ENCODE data around the gene DCDC2C.

GRCh38 chr2:3762771-3763447 is 59.5 kb downstream of the DCDC2C start:
- TF ChIP-seq CTCF (IDR thresholded peaks at IDR 0.05; ENCODE audit: low read depth, low read length) (no peak), POLR2A (IDR thresholded peaks at IDR 0.05; ENCODE audit: extremely low read depth, insufficient read length) (no peak), MYC (IDR thresholded peaks at IDR 0.05; ENCODE audit: low read depth, low read length) (no peak)
- TF ChIP-seq, protein P1, sequence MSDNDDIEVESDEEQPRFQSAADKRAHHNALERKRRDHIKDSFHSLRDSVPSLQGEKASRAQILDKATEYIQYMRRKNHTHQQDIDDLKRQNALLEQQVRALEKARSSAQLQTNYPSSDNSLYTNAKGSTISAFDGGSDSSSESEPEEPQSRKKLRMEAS (IDR thresholded peaks at IDR 0.05; ENCODE audit: low read depth, low read length): no peak

Measured in NB4 (cell line).